Keratinocyte (primary cell): ENCODE results near the gene IZUMO1R. TPM values are rescaled to one million over a fixed set of nuclear protein-coding genes. Genes with fewer than 3 reads are reported as not detected.

ENCODE experiments used
- DNase-seq: peaks from one replicate; pipeline ENCODE4 v3.0.0-alpha.2; 2011; ENCODE audit warnings: low read depth, missing footprints, low spot score
- FAIRE-seq: peaks from 2 replicates; lab custom pipeline; 2011; peaks lifted over from hg19 to GRCh38; lab: Jason Lieb, UNC
- H2AFZ ChIP-seq: 2 replicates; pipeline ENCODE4 v1.6.0; 2012; ENCODE audit warnings: low read length, control low read depth, inconsistent platforms; ENCODE audit not compliant: control insufficient read depth
- H3K27ac ChIP-seq: 2 replicates; pipeline ENCODE4 v1.5.1; 2011; ENCODE audit warnings: low read length; ENCODE audit not compliant: control insufficient read depth, insufficient read depth
- H3K27me3 ChIP-seq: 3 replicates; pipeline ENCODE4 v1.6.0; 2011; ENCODE audit warnings: low read length; ENCODE audit not compliant: control insufficient read depth, insufficient read depth; ENCODE audit errors: extremely low read depth
- H3K36me3 ChIP-seq, 2 experiments: 2 replicates in 1 of 2; 3 replicates in 1 of 2; pipeline ENCODE4 v1.5.1; 2011; ENCODE audit warnings: low read length in 2 of 2, mild to moderate bottlenecking in 1 of 2; ENCODE audit not compliant: control insufficient read depth in 2 of 2, insufficient read depth in 2 of 2; ENCODE audit errors: extremely low read depth in 1 of 2
- H3K4me1 ChIP-seq: 3 replicates; pipeline ENCODE4 v1.5.1; 2011; ENCODE audit warnings: low read length; ENCODE audit not compliant: control insufficient read depth, insufficient read depth; ENCODE audit errors: extremely low read depth
- H3K4me2 ChIP-seq: 3 replicates; pipeline ENCODE4 v1.6.0; 2011; ENCODE audit warnings: low read depth, low read length; ENCODE audit not compliant: control insufficient read depth, insufficient read depth; ENCODE audit errors: extremely low read depth
- H3K4me3 ChIP-seq, 3 experiments: fragments of 200-600 bp in 1 of 3; sonication (generic) in 1 of 3; 2 replicates in 2 of 3; 3 replicates in 1 of 3; pipeline ENCODE4 v1.5.1; 2011 to 2016; ENCODE audit warnings: low read length in 3 of 3, mild to moderate bottlenecking in 3 of 3, control low read depth in 2 of 3, inconsistent platforms in 1 of 3, low read depth in 1 of 3, mixed read lengths in 1 of 3, mixed run types in 1 of 3, moderate library complexity in 1 of 3; ENCODE audit not compliant: control insufficient read depth in 2 of 3, insufficient read depth in 2 of 3; ENCODE audit errors: extremely low read depth in 1 of 3
- H3K79me2 ChIP-seq: 2 replicates; pipeline ENCODE4 v1.6.0; 2012; ENCODE audit warnings: low read length; ENCODE audit not compliant: control insufficient read depth, insufficient read depth
- H3K9ac ChIP-seq: 3 replicates; pipeline ENCODE4 v1.6.0; 2011; ENCODE audit warnings: low read length; ENCODE audit not compliant: control insufficient read depth, insufficient read depth; ENCODE audit errors: extremely low read depth
- H3K9me1 ChIP-seq: 3 replicates; pipeline ENCODE4 v1.6.0; 2011; ENCODE audit warnings: low read length; ENCODE audit not compliant: control insufficient read depth, insufficient read depth; ENCODE audit errors: extremely low read depth
- H3K9me3 ChIP-seq: 2 replicates; pipeline ENCODE4 v1.5.1; 2012; ENCODE audit warnings: low read depth, low read length; ENCODE audit not compliant: control insufficient read depth
- H4K20me1 ChIP-seq: 3 replicates; pipeline ENCODE4 v1.6.0; 2011; ENCODE audit warnings: low read length; ENCODE audit not compliant: control insufficient read depth, insufficient read depth; ENCODE audit errors: extremely low read depth
- EZH2 ChIP-seq: IDR thresholded peaks from one replicate; pipeline ENCODE4 v1.6.1; 2012; ENCODE audit warnings: inconsistent platforms, mild to moderate bottlenecking, low read length, moderate library complexity
- dilution Hi-C: fragments of 300-500 bp; cut with MboI; formaldehyde crosslinking; loops from one replicate; pipeline ENCODE4 v1.7.0; 2020; ENCODE audit warnings: low sequenced_read_pairs; ENCODE audit not compliant: extremely low pct_ligation_motif_present
- polyA plus RNA-seq, 5 experiments: library from polyadenylated mRNA; depleted of rRNA in 3 of 5; stranded (reverse) in 3 of 5; stranded (forward) in 1 of 5; unstranded in 1 of 5; fragments of >200 nt; gene quantifications; 1 replicate in 1 of 5; 2 replicates in 3 of 5; 3 replicates in 1 of 5; pipeline versions ENCODE4 v1.2.1 to v1.2.3, GENCODE V29; 2011 to 2012; ENCODE audit warnings: missing spikeins in 2 of 5, low read depth in 1 of 5, low replicate concordance in 1 of 5
- TF ChIP-seq, protein P1 (sequence below), 3 experiments: IDR thresholded peaks in 1 of 3; conservative IDR thresholded peaks in 1 of 3; optimal IDR thresholded peaks in 1 of 3; 2 replicates in 2 of 3; 3 replicates in 1 of 3; pipeline versions ENCODE3 to v1.5.1; 2011; ENCODE audit warnings: low read length in 3 of 3, mild to moderate bottlenecking in 3 of 3, moderate library complexity in 2 of 3, control low read depth in 1 of 3, inconsistent platforms in 1 of 3; ENCODE audit not compliant: insufficient read depth in 2 of 3; ENCODE audit errors: extremely low read depth in 1 of 3

The IZUMO1R gene
- polyA plus RNA-seq, 1 donor (not counting 4 experiments of a cell fraction or from before 2014, with no cell fraction given) = not detected

DNA sequence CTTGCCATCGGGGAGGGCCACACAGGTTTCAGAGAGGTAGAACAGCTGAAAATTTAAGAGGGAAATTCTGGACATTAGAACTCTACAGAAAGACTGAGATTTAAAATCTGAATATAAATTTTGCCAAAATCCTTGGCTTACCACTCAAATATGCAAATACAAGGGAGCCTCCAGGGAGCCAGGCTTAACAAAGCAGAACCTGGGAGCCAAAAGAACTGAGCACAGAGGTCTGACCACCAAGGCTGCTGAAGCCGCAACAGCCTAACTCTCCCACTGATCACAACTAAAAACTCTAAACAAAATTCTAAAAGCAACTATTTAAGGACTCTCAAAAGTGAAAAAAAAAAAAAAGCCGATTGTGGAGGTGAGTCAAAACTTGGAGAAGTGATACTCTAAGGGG is 34.3 kb downstream of the IZUMO1R start:
- TF ChIP-seq EZH2 = no peak
- TF ChIP-seq, protein P1, sequence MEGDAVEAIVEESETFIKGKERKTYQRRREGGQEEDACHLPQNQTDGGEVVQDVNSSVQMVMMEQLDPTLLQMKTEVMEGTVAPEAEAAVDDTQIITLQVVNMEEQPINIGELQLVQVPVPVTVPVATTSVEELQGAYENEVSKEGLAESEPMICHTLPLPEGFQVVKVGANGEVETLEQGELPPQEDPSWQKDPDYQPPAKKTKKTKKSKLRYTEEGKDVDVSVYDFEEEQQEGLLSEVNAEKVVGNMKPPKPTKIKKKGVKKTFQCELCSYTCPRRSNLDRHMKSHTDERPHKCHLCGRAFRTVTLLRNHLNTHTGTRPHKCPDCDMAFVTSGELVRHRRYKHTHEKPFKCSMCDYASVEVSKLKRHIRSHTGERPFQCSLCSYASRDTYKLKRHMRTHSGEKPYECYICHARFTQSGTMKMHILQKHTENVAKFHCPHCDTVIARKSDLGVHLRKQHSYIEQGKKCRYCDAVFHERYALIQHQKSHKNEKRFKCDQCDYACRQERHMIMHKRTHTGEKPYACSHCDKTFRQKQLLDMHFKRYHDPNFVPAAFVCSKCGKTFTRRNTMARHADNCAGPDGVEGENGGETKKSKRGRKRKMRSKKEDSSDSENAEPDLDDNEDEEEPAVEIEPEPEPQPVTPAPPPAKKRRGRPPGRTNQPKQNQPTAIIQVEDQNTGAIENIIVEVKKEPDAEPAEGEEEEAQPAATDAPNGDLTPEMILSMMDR (optimal IDR thresholded peaks at IDR 0.05 in 1 of 3, IDR thresholded peaks at IDR 0.05 in 1 of 3, conservative IDR thresholded peaks at IDR 0.05 in 1 of 3; ENCODE audit: extremely low read depth in 1 of 3, insufficient read depth in 2 of 3, low read length in 3 of 3) = no peak
- no peaks in the 10 kb centered on the region for H3K27me3 ChIP-seq
- H2AFZ ChIP-seq = no peak overlapping the region
- no peak overlapping the region for H3K27ac ChIP-seq
- dilution Hi-C loops = no loop called here
- FAIRE-seq (no peak), DNase-seq (no peak)
- no peaks in the 10 kb centered on the region for H3K79me2 ChIP-seq
- H4K20me1 ChIP-seq = no peaks in the 10 kb centered on the region
- no peaks in the 10 kb centered on the region for H3K9me3 ChIP-seq
- no peaks in the 10 kb centered on the region for H3K4me1 ChIP-seq
- H3K4me3 ChIP-seq = no peak overlapping the region
- H3K9ac ChIP-seq = no peak overlapping the region
- H3K9me1 ChIP-seq = no peaks in the 10 kb centered on the region
- H3K36me3 ChIP-seq = no peaks in the 10 kb centered on the region
- H3K4me2 ChIP-seq = no peak overlapping the region

DNA sequence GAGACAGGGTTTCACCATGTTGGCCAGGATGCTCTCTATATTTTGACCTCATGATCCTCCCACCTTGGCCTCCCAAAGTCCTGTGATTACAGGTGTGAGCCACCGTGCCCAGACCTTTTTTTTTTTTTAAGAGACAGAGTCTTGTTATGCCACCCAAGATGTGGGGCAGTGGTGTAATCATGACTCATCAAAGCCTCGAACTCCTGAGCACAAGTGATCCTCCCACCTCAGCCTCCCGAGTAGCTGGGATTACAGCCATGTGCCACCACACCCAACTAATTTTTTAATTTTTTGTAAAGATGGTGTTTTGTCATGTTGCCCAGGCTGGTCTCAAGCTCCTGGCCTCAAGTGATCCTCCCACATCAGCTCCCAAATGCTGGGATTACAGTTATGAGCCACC is 37.9 kb downstream of the IZUMO1R start:
- Histone ChIP-seq H3K4me1 (no peaks in the 10 kb centered on the region), H3K9ac (no peak overlapping the region), H3K27ac (no peak overlapping the region), H3K4me3 (no peak overlapping the region), H3K4me2 (no peak overlapping the region), H3K9me1 (no peaks in the 10 kb centered on the region), H3K27me3 (no peaks in the 10 kb centered on the region), H3K79me2 (no peaks in the 10 kb centered on the region), H3K36me3 (no peaks in the 10 kb centered on the region), H2AFZ (no peak overlapping the region), H3K9me3 (no peaks in the 10 kb centered on the region), H4K20me1 (no peaks in the 10 kb centered on the region)
- DNase-seq (no peak), FAIRE-seq (no peak)
- dilution Hi-C loops = no loop called here
- TF ChIP-seq, protein P1 (optimal IDR thresholded peaks at IDR 0.05 in 1 of 3, IDR thresholded peaks at IDR 0.05 in 1 of 3, conservative IDR thresholded peaks at IDR 0.05 in 1 of 3; ENCODE audit: extremely low read depth in 1 of 3, insufficient read depth in 2 of 3, low read length in 3 of 3) = no peak
- TF ChIP-seq EZH2 = no peak
